Ovary (tissue), 3 donors: ENCODE measurements around the gene RASAL2.

ENCODE experiments used
- EP300 ChIP-seq: sonication (generic); formaldehyde crosslinking; IDR thresholded peaks from one replicate; pipeline ENCODE4 v1.6.1; 2017; ENCODE audit warnings: antibody characterized with exemption
- POLR2A ChIP-seq: fragments of 450-650 bp; IDR thresholded peaks from one replicate; pipeline ENCODE4 v1.6.1; 2017; ENCODE audit warnings: antibody characterized with exemption, mild to moderate bottlenecking, moderate library complexity
- TF ChIP-seq, protein P1 (sequence below), 3 donors: fragments of 450-650 bp in 2 of 3; fragments of 200-600 bp in 1 of 3; IDR thresholded peaks; one replicate each; pipeline versions ENCODE4 v1.5.1 to v1.8.0; 2016 to 2022; ENCODE audit warnings: antibody characterized with exemption in 3 of 3, mild to moderate bottlenecking in 1 of 3
- donor health status: DM: no; HTN: no; CAD: no.

DNA sequence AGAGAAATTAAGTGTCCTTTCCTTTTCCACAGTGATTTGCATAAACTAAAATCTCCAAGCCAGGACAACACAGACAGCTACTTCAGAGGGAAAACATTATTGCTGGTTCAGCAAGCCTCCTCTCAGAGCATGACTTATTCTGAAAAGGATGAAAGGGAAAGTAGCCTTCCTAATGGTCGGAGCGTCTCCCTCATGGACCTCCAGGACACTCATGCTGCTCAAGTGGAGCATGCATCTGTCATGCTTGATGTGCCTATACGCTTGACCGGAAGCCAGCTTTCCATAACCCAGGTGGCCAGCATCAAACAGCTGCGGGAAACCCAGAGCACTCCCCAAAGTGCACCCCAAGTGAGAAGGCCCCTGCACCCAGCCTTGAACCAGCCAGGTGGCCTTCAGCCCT lies 363.7 kb downstream of the RASAL2 start:
- TF ChIP-seq, protein P1, sequence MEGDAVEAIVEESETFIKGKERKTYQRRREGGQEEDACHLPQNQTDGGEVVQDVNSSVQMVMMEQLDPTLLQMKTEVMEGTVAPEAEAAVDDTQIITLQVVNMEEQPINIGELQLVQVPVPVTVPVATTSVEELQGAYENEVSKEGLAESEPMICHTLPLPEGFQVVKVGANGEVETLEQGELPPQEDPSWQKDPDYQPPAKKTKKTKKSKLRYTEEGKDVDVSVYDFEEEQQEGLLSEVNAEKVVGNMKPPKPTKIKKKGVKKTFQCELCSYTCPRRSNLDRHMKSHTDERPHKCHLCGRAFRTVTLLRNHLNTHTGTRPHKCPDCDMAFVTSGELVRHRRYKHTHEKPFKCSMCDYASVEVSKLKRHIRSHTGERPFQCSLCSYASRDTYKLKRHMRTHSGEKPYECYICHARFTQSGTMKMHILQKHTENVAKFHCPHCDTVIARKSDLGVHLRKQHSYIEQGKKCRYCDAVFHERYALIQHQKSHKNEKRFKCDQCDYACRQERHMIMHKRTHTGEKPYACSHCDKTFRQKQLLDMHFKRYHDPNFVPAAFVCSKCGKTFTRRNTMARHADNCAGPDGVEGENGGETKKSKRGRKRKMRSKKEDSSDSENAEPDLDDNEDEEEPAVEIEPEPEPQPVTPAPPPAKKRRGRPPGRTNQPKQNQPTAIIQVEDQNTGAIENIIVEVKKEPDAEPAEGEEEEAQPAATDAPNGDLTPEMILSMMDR (IDR thresholded peaks at IDR 0.05): no peak
- TF ChIP-seq POLR2A (no peak), EP300 (no peak)
